A549 (cell line): ENCODE data around the gene KIF1A. TPM values are rescaled to one million over a fixed set of nuclear protein-coding genes. Genes with fewer than 3 reads are reported as not detected.

ENCODE experiments used
- ATAC-seq, 2 experiments: fragments of 200-7000 bp in 1 of 2; fragments of >200 bp in 1 of 2; cut with Nextera tagmentation in 1 of 2; cut with Tn5 transposase in 1 of 2; 3 replicates each; pipeline versions ENCODE4 v1.8.0 to v1.9.1; 2018 to 2020; ENCODE audit warnings: mild to moderate bottlenecking in 1 of 2, moderate library complexity in 1 of 2
- CTCF ChIA-PET: fragments of 300-600 bp; sonication (Branson Sonifier 250); formaldehyde crosslinking; extraction: SDS; loops from one replicate; lab custom pipeline; 2021; ENCODE audit warnings: antibody characterized with exemption, inconsistent platforms; lab: Yijun Ruan, JAX
- POLR2A ChIA-PET: fragments of 350-600 bp; formaldehyde crosslinking; extraction: SDS; loops from one replicate; lab custom pipeline; 2021; ENCODE audit warnings: antibody characterized with exemption, inconsistent platforms; lab: Yijun Ruan, JAX
- DNase-seq, 2 experiments: peaks; one replicate each; pipeline versions ENCODE4 v3.0.0 to v3.0.0-alpha.2; 2011 to 2016; ENCODE audit warnings: low read depth in 1 of 2, low spot score in 1 of 2
- FAIRE-seq: peaks from 2 replicates; lab custom pipeline; 2011; peaks lifted over from hg19 to GRCh38; lab: Jason Lieb, UNC
- H3K27ac ChIP-seq, 2 experiments: fragments of >200 bp; sonication (Bioruptor Twin); formaldehyde crosslinking; 3 replicates each; pipeline ENCODE4 v1.5.1; 2016 to 2017
- H3K4me1 ChIP-seq: fragments of >200 bp; sonication (Bioruptor Twin); formaldehyde crosslinking; 3 replicates; pipeline ENCODE4 v1.6.1; 2016
- H3K4me2 ChIP-seq: fragments of >200 bp; sonication (Bioruptor Twin); formaldehyde crosslinking; 3 replicates; pipeline ENCODE4 v1.6.1; 2016
- H3K4me3 ChIP-seq: fragments of >200 bp; sonication (Bioruptor Twin); formaldehyde crosslinking; 3 replicates; pipeline ENCODE4 v1.5.1; 2016
- H3K9me3 ChIP-seq: fragments of >200 bp; sonication (Bioruptor Twin); formaldehyde crosslinking; 3 replicates; pipeline ENCODE4 v1.6.1; 2016
- BCL3 ChIP-seq: fragments of >200 bp; sonication (Bioruptor Twin); formaldehyde crosslinking; IDR thresholded peaks from 3 replicates; pipeline ENCODE4 v1.6.1; 2016
- BHLHE40 ChIP-seq: IDR thresholded peaks from 2 replicates; pipeline ENCODE4 v1.6.1; 2012; ENCODE audit warnings: low read depth, low read length, inconsistent platforms
- CBX8 ChIP-seq: fragments of 200-600 bp; sonication (generic); IDR thresholded peaks from 2 replicates; pipeline ENCODE4 v1.6.1; 2016
- CEBPB ChIP-seq, 2 experiments: fragments of >200 bp in 1 of 2; sonication (Bioruptor Twin) in 1 of 2; formaldehyde crosslinking in 1 of 2; IDR thresholded peaks; 2 replicates each; pipeline ENCODE4 v1.6.1; 2012 to 2016
- EP300 ChIP-seq, 2 experiments: fragments of >200 bp; sonication (Bioruptor Twin); formaldehyde crosslinking; IDR thresholded peaks; 2 replicates in 1 of 2; 3 replicates in 1 of 2; pipeline ENCODE4 v1.6.1; 2016 to 2017
- ESRRA ChIP-seq: fragments of 150-350 bp; IDR thresholded peaks from 2 replicates; pipeline ENCODE4 v1.6.1; 2014; ENCODE audit warnings: mild to moderate bottlenecking, low read length, borderline replicate concordance
- FOSB ChIP-seq: fragments of 250-450 bp; sonication (Bioruptor Pico); IDR thresholded peaks from 2 replicates; pipeline ENCODE4 v1.5.0; 2020; ENCODE audit warnings: mild to moderate bottlenecking, moderate library complexity
- FOSL2 ChIP-seq, 2 experiments: fragments of 450-650 bp in 1 of 2; fragments of >200 bp in 1 of 2; sonication (Bioruptor Twin) in 1 of 2; formaldehyde crosslinking; IDR thresholded peaks; 2 replicates each; pipeline versions ENCODE4 v1.5.0 to v1.6.1; 2016 to 2020; ENCODE audit warnings: mild to moderate bottlenecking in 1 of 2, moderate library complexity in 1 of 2
- HDAC2 ChIP-seq: fragments of 200-600 bp; sonication (generic); IDR thresholded peaks from 2 replicates; pipeline ENCODE4 v1.6.1; 2016
- HEYL ChIP-seq: fragments of 250-450 bp; sonication (Bioruptor Pico); IDR thresholded peaks from 2 replicates; pipeline ENCODE4 v1.8.0; 2021; ENCODE audit warnings: mild to moderate bottlenecking, moderate library complexity
- HOXA7 ChIP-seq: fragments of 250-450 bp; sonication (Bioruptor Pico); IDR thresholded peaks from 2 replicates; pipeline ENCODE4 v1.5.0; 2020; ENCODE audit warnings: mild to moderate bottlenecking, moderate library complexity
- KDM1A ChIP-seq: fragments of 200-600 bp; sonication (generic); IDR thresholded peaks from 2 replicates; pipeline ENCODE4 v1.6.1; 2016; ENCODE audit warnings: low read depth, mild to moderate bottlenecking
- MAZ ChIP-seq: fragments of 150-350 bp; IDR thresholded peaks from 2 replicates; pipeline ENCODE4 v1.6.1; 2014; ENCODE audit warnings: antibody characterized with exemption, low read depth, low read length, borderline replicate concordance
- NR3C1 ChIP-seq: fragments of >200 bp; sonication (Bioruptor Twin); formaldehyde crosslinking; IDR thresholded peaks from 3 replicates; pipeline ENCODE4 v1.6.1; 2017
- PHF8 ChIP-seq: fragments of 200-600 bp; sonication (generic); IDR thresholded peaks from 2 replicates; pipeline ENCODE4 v1.6.1; 2016; ENCODE audit warnings: low read depth, mild to moderate bottlenecking, antibody characterized with exemption, moderate library complexity, borderline replicate concordance
- RCOR1 ChIP-seq: fragments of 150-350 bp; IDR thresholded peaks from 2 replicates; pipeline ENCODE4 v1.6.1; 2014; ENCODE audit warnings: antibody characterized with exemption, low read length, low read depth
- REST ChIP-seq: fragments of 200-600 bp; sonication (generic); IDR thresholded peaks from 2 replicates; pipeline ENCODE4 v1.6.1; 2016; ENCODE audit warnings: antibody characterized with exemption, mild to moderate bottlenecking, moderate library complexity
- RFX5 ChIP-seq: fragments of 450-650 bp; IDR thresholded peaks from 2 replicates; pipeline ENCODE4 v1.7.1; 2014; ENCODE audit warnings: antibody characterized with exemption, mild to moderate bottlenecking, moderate library complexity
- RNF2 ChIP-seq: fragments of 200-600 bp; sonication (generic); IDR thresholded peaks from 2 replicates; pipeline ENCODE4 v1.6.1; 2016; ENCODE audit warnings: low read depth, mild to moderate bottlenecking, antibody characterized with exemption, moderate library complexity, borderline replicate concordance
- SMC3 ChIP-seq: fragments of >200 bp; sonication (Bioruptor Twin); formaldehyde crosslinking; IDR thresholded peaks from 3 replicates; pipeline ENCODE4 v1.6.1; 2018; ENCODE audit warnings: inconsistent platforms
- TFCP2L1 ChIP-seq: fragments of 250-450 bp; sonication (Bioruptor Pico); IDR thresholded peaks from 2 replicates; pipeline ENCODE4 v1.5.0; 2021; ENCODE audit warnings: mild to moderate bottlenecking
- ZFP36 ChIP-seq: fragments of 450-650 bp; IDR thresholded peaks from 2 replicates; pipeline ENCODE4 v1.6.1; 2014; ENCODE audit warnings: borderline replicate concordance; ENCODE audit not compliant: partially characterized antibody
- WGBS: methylation state at CpG from one replicate; pipeline ENCODE4 v1.1.6; 2017; ENCODE audit errors: missing lambda C conversion rate; 5-methylcytosine and 5-hydroxymethylcytosine counted together
- polyA plus RNA-seq, 4 experiments: library from polyadenylated mRNA; depleted of rRNA in 3 of 4; stranded (reverse); fragments of >200 nt; fragmentation: RNase III in 1 of 4; extraction: RNeasy Plus Mini Kit Qiagen cat#74134 plus additional on column Dnase treatment in 1 of 4; gene quantifications; 2 replicates in 3 of 4; 3 replicates in 1 of 4; pipeline ENCODE4 v1.2.3, GENCODE V29; 2011 to 2017
- TF ChIP-seq, protein P1 (sequence below): fragments of >200 bp; sonication (Bioruptor Twin); formaldehyde crosslinking; IDR thresholded peaks from 3 replicates; pipeline ENCODE4 v1.5.1; 2016
- TF ChIP-seq, protein P2 (sequence below): fragments of 150-350 bp; IDR thresholded peaks from 2 replicates; pipeline ENCODE4 v1.6.1; 2014; ENCODE audit warnings: low read depth, mild to moderate bottlenecking, low read length
- TF ChIP-seq, protein P3 (sequence below): fragments of 250-450 bp; sonication (Bioruptor Pico); IDR thresholded peaks from 2 replicates; pipeline ENCODE4 v1.5.0; 2021; ENCODE audit warnings: mild to moderate bottlenecking, moderate library complexity, borderline replicate concordance

The KIF1A gene
- polyA plus RNA-seq, 2 of the 4 experiments (the other 2 are of a cell fraction) = 0.28 to 0.50 TPM

DNA sequence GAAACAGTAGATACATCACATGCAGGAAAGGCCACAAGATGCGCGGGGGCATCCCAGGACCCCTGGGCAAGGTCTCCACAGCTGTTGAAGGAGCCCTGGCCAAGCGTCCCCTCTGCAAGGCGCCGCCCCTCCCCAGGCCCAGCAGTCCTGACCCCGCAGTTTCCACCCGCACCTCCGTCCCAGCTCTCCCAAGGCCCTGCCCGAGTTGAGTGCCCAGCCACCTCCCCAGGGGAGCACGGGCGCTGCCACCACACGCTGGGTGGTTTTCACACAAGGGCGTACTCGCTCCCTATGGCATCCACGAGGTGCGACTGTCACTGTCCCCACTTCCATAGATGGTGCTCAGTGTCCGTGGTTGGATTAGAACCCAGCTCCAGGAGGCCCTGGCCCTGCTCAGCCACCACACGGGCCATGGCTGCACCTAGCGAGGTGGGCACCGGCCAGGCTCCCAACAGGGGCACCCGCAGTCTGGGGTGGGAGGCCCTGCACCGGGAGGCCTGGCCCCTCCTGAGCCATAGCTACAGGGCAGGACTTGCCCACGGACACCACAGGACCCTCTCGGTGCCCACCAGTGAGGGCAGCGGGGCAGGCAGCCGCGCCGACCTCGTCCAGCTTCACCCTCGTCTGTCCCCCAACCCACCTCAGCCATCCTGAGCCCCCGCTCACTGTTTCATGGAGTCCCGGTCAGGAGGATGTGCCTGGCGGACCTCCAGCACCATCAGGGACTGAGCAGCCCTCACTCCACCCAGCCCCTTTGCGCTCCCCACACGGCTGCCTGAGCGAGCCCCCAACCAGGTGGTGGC, 36.0 kb downstream of the KIF1A start:
- no peak overlapping the region for H3K4me3 ChIP-seq
- H3K9me3 ChIP-seq = no peaks in the 10 kb centered on the region
- FAIRE-seq (no peak), DNase-seq (no peak), ATAC-seq (no peak)
- H3K4me2 ChIP-seq = no peak overlapping the region
- ChIA-PET CTCF (interaction anchor here (0.9 kb wide), 1 partner anchor 26 kb away, joined by 3 read pairs; no protein-coding TSS in a partner anchor), POLR2A (no interaction called here)
- no peaks in the 10 kb centered on the region for H3K4me1 ChIP-seq
- TF ChIP-seq RNF2 (no peak), HOXA7 (CRISPR knock-in tag) (no peak), PHF8 (no peak), TFCP2L1 (no peak), CEBPB (IDR thresholded peaks at IDR 0.05) (no peak), FOSL2 (IDR thresholded peaks at IDR 0.05) (no peak), FOSL2 (CRISPR knock-in tag; IDR thresholded peaks at IDR 0.05) (no peak)
- TF ChIP-seq, protein P1, sequence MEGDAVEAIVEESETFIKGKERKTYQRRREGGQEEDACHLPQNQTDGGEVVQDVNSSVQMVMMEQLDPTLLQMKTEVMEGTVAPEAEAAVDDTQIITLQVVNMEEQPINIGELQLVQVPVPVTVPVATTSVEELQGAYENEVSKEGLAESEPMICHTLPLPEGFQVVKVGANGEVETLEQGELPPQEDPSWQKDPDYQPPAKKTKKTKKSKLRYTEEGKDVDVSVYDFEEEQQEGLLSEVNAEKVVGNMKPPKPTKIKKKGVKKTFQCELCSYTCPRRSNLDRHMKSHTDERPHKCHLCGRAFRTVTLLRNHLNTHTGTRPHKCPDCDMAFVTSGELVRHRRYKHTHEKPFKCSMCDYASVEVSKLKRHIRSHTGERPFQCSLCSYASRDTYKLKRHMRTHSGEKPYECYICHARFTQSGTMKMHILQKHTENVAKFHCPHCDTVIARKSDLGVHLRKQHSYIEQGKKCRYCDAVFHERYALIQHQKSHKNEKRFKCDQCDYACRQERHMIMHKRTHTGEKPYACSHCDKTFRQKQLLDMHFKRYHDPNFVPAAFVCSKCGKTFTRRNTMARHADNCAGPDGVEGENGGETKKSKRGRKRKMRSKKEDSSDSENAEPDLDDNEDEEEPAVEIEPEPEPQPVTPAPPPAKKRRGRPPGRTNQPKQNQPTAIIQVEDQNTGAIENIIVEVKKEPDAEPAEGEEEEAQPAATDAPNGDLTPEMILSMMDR = no peak
- TF ChIP-seq, protein P2, sequence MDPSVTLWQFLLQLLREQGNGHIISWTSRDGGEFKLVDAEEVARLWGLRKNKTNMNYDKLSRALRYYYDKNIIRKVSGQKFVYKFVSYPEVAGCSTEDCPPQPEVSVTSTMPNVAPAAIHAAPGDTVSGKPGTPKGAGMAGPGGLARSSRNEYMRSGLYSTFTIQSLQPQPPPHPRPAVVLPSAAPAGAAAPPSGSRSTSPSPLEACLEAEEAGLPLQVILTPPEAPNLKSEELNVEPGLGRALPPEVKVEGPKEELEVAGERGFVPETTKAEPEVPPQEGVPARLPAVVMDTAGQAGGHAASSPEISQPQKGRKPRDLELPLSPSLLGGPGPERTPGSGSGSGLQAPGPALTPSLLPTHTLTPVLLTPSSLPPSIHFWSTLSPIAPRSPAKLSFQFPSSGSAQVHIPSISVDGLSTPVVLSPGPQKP = no peak
- WGBS = 80% methylated on average over 21 of the region's 36 CpGs
- no peak overlapping the region for H3K27ac ChIP-seq

GRCh38 chr2:240782886-240783818, 36.9 kb downstream of the KIF1A start:
- Histone ChIP-seq H3K4me1 (no peaks in the 10 kb centered on the region), H3K9me3 (no peaks in the 10 kb centered on the region), H3K4me2 (no peak overlapping the region), H3K27ac (no peak overlapping the region)
- FAIRE-seq (no peak), DNase-seq (no peak), ATAC-seq (no peak)
- 69% methylated on average over 20 of the region's 32 CpGs for WGBS
- POLR2A ChIA-PET = no interaction called here
- TF ChIP-seq, protein P3, sequence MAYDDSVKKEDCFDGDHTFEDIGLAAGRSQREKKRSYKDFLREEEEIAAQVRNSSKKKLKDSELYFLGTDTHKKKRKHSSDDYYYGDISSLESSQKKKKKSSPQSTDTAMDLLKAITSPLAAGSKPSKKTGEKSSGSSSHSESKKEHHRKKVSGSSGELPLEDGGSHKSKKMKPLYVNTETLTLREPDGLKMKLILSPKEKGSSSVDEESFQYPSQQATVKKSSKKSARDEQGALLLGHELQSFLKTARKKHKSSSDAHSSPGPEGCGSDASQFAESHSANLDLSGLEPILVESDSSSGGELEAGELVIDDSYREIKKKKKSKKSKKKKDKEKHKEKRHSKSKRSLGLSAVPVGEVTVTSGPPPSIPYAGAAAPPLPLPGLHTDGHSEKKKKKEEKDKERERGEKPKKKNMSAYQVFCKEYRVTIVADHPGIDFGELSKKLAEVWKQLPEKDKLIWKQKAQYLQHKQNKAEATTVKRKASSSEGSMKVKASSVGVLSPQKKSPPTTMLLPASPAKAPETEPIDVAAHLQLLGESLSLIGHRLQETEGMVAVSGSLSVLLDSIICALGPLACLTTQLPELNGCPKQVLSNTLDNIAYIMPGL = no peak
- no peak for TF ChIP-seq RFX5
- TF ChIP-seq CBX8 = no peak
- no peak for TF ChIP-seq ZFP36
- no peak for TF ChIP-seq KDM1A
- no peak for TF ChIP-seq ESRRA
- no peak for TF ChIP-seq NR3C1
- no peak for TF ChIP-seq HDAC2
- no peak for TF ChIP-seq SMC3
- no peak for TF ChIP-seq MAZ
- no peak for TF ChIP-seq BHLHE40
- TF ChIP-seq FOSL2 (IDR thresholded peaks at IDR 0.05) = no peak
- TF ChIP-seq FOSL2 (CRISPR knock-in tag; IDR thresholded peaks at IDR 0.05) = no peak
- no peak for TF ChIP-seq RCOR1
- TF ChIP-seq HEYL (CRISPR knock-in tag) = no peak
- no peak for TF ChIP-seq EP300 (IDR thresholded peaks at IDR 0.05)
- TF ChIP-seq FOSB = no peak
- TF ChIP-seq BCL3 = no peak
- TF ChIP-seq REST = no peak
- TF ChIP-seq, all 56 proteins: peak for 0
- H3K4me3 ChIP-seq = no peak overlapping the region
- CTCF ChIA-PET = no interaction called here
